ENCODE results near the gene CMSS1. TPM values are rescaled to one million over a fixed set of nuclear protein-coding genes. Genes with fewer than 3 reads are reported as not detected.

CMSS1 gene
- total and polyA plus RNA-seq, 2 of the 13 experiments (the other 11 are each of a cell fraction or from before 2014, with no cell fraction given): 6.4 to 48.7 TPM

DNA sequence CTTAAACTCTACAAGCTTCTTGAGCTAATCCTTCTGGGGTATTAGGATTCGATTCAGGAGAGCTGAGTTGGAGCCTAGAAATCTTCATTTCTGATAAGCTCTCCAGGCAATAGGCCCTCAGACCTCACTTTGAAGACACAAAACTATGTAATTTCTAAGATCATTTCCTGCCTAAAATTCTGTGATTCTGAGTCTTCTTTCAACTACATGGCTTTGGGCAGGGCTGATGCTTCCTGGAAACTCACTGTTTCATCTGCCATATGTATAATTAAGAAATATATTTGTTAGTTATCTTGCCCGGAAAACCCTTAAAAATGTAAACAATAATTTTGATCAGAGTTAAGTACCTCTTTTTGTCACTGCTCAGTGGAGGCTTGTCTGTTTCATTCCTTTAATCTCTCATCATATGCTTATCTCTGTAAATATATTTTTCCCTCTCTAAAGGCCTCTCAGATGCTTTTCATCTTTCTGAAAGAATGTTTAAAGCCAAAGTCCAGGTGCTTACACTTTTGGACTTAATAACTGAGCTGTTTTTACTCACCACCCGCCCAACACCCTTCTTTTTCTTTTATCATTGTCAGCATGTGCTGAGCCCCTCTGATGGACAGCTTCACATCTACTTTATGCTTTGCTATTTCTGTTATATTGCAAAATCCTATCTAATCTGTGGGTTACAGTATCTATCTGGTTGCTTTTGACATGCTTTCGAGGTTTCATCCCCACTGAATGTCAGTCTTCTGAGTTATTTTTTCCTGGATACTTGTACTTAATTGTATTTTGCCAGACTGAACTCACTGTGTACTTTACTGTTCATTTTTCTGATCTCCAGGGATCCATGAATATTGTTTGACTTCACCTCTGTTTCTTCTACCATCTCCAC, 258.4 kb downstream of the CMSS1 start (continued):
- TF ChIP-seq KAT8 (CRISPR knock-in tag; IDR thresholded peaks at IDR 0.05): peak; percentile 60
- TF ChIP-seq SNAPC2 (CRISPR knock-in tag; IDR thresholded peaks at IDR 0.05): no peak
- no peak for TF ChIP-seq GABPA (IDR thresholded peaks at IDR 0.05; ENCODE audit: low read depth, low read length)
- peak; percentile 48; the same call in 1 of the 2 replicates for TF ChIP-seq GABPA (CRISPR knock-in tag; IDR thresholded peaks at IDR 0.05; ENCODE audit: low read depth)
- TF ChIP-seq GATAD2A (CRISPR knock-in tag; IDR thresholded peaks at IDR 0.05): peak; percentile 91
- TF ChIP-seq, protein P1, sequence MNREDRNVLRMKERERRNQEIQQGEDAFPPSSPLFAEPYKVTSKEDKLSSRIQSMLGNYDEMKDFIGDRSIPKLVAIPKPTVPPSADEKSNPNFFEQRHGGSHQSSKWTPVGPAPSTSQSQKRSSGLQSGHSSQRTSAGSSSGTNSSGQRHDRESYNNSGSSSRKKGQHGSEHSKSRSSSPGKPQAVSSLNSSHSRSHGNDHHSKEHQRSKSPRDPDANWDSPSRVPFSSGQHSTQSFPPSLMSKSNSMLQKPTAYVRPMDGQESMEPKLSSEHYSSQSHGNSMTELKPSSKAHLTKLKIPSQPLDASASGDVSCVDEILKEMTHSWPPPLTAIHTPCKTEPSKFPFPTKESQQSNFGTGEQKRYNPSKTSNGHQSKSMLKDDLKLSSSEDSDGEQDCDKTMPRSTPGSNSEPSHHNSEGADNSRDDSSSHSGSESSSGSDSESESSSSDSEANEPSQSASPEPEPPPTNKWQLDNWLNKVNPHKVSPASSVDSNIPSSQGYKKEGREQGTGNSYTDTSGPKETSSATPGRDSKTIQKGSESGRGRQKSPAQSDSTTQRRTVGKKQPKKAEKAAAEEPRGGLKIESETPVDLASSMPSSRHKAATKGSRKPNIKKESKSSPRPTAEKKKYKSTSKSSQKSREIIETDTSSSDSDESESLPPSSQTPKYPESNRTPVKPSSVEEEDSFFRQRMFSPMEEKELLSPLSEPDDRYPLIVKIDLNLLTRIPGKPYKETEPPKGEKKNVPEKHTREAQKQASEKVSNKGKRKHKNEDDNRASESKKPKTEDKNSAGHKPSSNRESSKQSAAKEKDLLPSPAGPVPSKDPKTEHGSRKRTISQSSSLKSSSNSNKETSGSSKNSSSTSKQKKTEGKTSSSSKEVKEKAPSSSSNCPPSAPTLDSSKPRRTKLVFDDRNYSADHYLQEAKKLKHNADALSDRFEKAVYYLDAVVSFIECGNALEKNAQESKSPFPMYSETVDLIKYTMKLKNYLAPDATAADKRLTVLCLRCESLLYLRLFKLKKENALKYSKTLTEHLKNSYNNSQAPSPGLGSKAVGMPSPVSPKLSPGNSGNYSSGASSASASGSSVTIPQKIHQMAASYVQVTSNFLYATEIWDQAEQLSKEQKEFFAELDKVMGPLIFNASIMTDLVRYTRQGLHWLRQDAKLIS (CRISPR knock-in tag; IDR thresholded peaks at IDR 0.05): no peak
- TF ChIP-seq, protein P2, sequence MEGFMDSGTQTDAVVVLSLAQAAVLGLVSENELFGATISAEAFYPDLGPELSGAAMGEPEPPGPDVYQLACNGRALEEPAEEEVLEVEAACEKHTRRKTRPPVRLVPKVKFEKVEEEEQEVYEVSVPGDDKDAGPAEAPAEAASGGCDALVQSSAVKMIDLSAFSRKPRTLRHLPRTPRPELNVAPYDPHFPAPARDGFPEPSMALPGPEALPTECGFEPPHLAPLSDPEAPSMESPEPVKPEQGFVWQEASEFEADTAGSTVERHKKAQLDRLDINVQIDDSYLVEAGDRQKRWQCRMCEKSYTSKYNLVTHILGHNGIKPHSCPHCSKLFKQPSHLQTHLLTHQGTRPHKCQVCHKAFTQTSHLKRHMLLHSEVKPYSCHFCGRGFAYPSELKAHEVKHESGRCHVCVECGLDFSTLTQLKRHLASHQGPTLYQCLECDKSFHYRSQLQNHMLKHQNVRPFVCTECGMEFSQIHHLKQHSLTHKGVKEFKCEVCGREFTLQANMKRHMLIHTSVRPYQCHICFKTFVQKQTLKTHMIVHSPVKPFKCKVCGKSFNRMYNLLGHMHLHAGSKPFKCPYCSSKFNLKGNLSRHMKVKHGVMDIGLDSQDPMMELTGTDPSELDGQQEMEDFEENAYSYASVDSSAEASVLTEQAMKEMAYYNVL (CRISPR knock-in tag; IDR thresholded peaks at IDR 0.05; ENCODE audit: borderline replicate concordance): peak; percentile 55; the same call in 1 of the 2 replicates
- peak; percentile 48; the same call in 1 of the 2 replicates for TF ChIP-seq ZNF792 (CRISPR knock-in tag; IDR thresholded peaks at IDR 0.05)
- TF ChIP-seq TGIF2 (CRISPR knock-in tag; IDR thresholded peaks at IDR 0.05): 0 out of 2 replicates have a peak, but pooled peaks have one; percentile 10
- no peak for TF ChIP-seq ZSCAN21 (CRISPR knock-in tag; IDR thresholded peaks at IDR 0.05; ENCODE audit: borderline replicate concordance)
- TF ChIP-seq, protein P3, sequence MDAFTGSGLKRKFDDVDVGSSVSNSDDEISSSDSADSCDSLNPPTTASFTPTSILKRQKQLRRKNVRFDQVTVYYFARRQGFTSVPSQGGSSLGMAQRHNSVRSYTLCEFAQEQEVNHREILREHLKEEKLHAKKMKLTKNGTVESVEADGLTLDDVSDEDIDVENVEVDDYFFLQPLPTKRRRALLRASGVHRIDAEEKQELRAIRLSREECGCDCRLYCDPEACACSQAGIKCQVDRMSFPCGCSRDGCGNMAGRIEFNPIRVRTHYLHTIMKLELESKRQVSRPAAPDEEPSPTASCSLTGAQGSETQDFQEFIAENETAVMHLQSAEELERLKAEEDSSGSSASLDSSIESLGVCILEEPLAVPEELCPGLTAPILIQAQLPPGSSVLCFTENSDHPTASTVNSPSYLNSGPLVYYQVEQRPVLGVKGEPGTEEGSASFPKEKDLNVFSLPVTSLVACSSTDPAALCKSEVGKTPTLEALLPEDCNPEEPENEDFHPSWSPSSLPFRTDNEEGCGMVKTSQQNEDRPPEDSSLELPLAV (CRISPR knock-in tag; conservative IDR thresholded peaks at IDR 0.05; ENCODE audit: low read depth): no peak
- no peak for TF ChIP-seq ATAD3A (CRISPR knock-in tag; IDR thresholded peaks at IDR 0.05)
- no peak for TF ChIP-seq HNRNPK (IDR thresholded peaks at IDR 0.05; ENCODE audit: low read depth, low read length, poor library complexity, severe bottlenecking)
- TF ChIP-seq, protein P4, sequence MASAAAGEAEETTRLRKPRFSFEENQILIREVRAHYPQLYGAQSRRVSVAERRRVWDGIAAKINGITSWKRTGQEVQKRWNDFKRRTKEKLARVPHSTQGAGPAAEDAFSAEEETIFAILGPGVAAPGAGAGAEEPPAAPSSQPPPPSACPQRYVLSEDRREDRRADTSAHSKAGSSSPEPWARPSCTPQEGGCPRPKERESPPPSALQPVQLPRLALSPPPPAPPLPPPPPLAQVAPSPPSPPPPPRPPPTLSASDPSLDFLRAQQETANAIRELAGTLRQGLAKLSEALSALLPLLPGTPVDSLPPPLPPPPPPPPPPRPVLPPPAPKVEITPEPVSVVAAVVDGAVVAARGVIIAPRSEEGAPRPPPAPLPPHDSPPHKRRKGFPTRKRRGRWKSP (CRISPR knock-in tag; IDR thresholded peaks at IDR 0.05): peak; percentile 46; the same call in 1 of the 2 replicates
- TF ChIP-seq, protein P5, sequence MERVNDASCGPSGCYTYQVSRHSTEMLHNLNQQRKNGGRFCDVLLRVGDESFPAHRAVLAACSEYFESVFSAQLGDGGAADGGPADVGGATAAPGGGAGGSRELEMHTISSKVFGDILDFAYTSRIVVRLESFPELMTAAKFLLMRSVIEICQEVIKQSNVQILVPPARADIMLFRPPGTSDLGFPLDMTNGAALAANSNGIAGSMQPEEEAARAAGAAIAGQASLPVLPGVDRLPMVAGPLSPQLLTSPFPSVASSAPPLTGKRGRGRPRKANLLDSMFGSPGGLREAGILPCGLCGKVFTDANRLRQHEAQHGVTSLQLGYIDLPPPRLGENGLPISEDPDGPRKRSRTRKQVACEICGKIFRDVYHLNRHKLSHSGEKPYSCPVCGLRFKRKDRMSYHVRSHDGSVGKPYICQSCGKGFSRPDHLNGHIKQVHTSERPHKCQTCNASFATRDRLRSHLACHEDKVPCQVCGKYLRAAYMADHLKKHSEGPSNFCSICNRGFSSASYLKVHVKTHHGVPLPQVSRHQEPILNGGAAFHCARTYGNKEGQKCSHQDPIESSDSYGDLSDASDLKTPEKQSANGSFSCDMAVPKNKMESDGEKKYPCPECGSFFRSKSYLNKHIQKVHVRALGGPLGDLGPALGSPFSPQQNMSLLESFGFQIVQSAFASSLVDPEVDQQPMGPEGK (CRISPR knock-in tag; IDR thresholded peaks at IDR 0.05): peak; percentile 36; the same call in 1 of the 2 replicates
- no peak for TF ChIP-seq ZNF547 (CRISPR knock-in tag; IDR thresholded peaks at IDR 0.05)

All from HepG2 (cell line).